Neuronal stem cell (in vitro differentiated cells): ENCODE data around the gene TAF11.

Experiments used
- DNase-seq: peaks from one replicate; pipeline ENCODE4 v3.0.0-alpha.2; 2013; ENCODE audit warnings: low spot score
- H2AFZ ChIP-seq: one replicate; pipeline ENCODE4 v1.6.1; 2013; ENCODE audit warnings: mild to moderate bottlenecking, low read length, inconsistent platforms
- H2AK5ac ChIP-seq: 2 replicates; pipeline ENCODE4 v1.6.1; 2013; ENCODE audit warnings: low read depth, mild to moderate bottlenecking, inconsistent platforms, low read length, moderate library complexity, mixed read lengths
- H2BK120ac ChIP-seq: 2 replicates; pipeline ENCODE4 v1.6.1; 2013; ENCODE audit warnings: low read depth, mild to moderate bottlenecking, inconsistent platforms, low read length, moderate library complexity, mixed read lengths
- H2BK12ac ChIP-seq: one replicate; pipeline ENCODE4 v1.6.1; 2013; ENCODE audit warnings: low read length, inconsistent platforms
- H2BK15ac ChIP-seq: 2 replicates; pipeline ENCODE4 v1.6.1; 2013; ENCODE audit warnings: mild to moderate bottlenecking, low read length, inconsistent platforms, mixed read lengths
- H2BK5ac ChIP-seq: one replicate; pipeline ENCODE4 v1.6.1; 2013; ENCODE audit warnings: inconsistent platforms, mild to moderate bottlenecking, low read length, moderate library complexity
- H3K14ac ChIP-seq: one replicate; pipeline ENCODE4 v1.6.1; 2013; ENCODE audit warnings: low read length, inconsistent platforms
- H3K18ac ChIP-seq: 2 replicates; pipeline ENCODE4 v1.6.1; 2013; ENCODE audit warnings: low read length, inconsistent platforms
- H3K23ac ChIP-seq: 2 replicates; pipeline ENCODE4 v1.6.1; 2013; ENCODE audit warnings: low read depth, mild to moderate bottlenecking, mixed read lengths, low read length, inconsistent platforms; ENCODE audit not compliant: poor library complexity
- H3K27ac ChIP-seq: replicated peaks from 3 replicates; pipeline ENCODE4 v1.5.1; 2013; ENCODE audit warnings: low read length, inconsistent platforms
- H3K27me3 ChIP-seq, 3 experiments: 2 replicates each; pipeline ENCODE4 v1.6.1; 2013; ENCODE audit warnings: low read length in 3 of 3, mild to moderate bottlenecking in 2 of 3, inconsistent platforms in 1 of 3, low read depth in 1 of 3, mixed read lengths in 1 of 3, moderate library complexity in 1 of 3; ENCODE audit not compliant: control insufficient read depth in 3 of 3, insufficient read depth in 3 of 3
- H3K36me3 ChIP-seq, 2 donors: replicated peaks in 1 of 2; 2 replicates each; pipeline ENCODE4 v1.6.1; 2013; ENCODE audit warnings: low read length in 2 of 2; ENCODE audit not compliant: control insufficient read depth in 2 of 2, insufficient read depth in 2 of 2
- H3K4ac ChIP-seq: 2 replicates; pipeline ENCODE4 v1.6.1; 2013; ENCODE audit warnings: inconsistent platforms, mild to moderate bottlenecking, low read length, moderate library complexity
- H3K4me1 ChIP-seq, 2 donors: 1 replicate in 1 of 2; 2 replicates in 1 of 2; pipeline ENCODE4 v1.6.1; 2013; ENCODE audit warnings: low read length in 2 of 2, low read depth in 1 of 2; ENCODE audit not compliant: control insufficient read depth in 2 of 2, insufficient read depth in 1 of 2
- H3K4me2 ChIP-seq: one replicate; pipeline ENCODE4 v1.6.1; 2013; ENCODE audit warnings: mild to moderate bottlenecking, low read length, inconsistent platforms; ENCODE audit not compliant: insufficient read depth, poor library complexity, severe bottlenecking
- H3K4me3 ChIP-seq, 2 donors: 2 replicates each; pipeline ENCODE4 v1.5.1; 2013; ENCODE audit warnings: low read length in 2 of 2, mild to moderate bottlenecking in 2 of 2, inconsistent platforms in 1 of 2, moderate library complexity in 1 of 2
- H3K79me1 ChIP-seq: one replicate; pipeline ENCODE4 v1.6.1; 2013; ENCODE audit warnings: low read depth, mild to moderate bottlenecking, inconsistent platforms, low read length, moderate library complexity
- H3K9ac ChIP-seq: one replicate; pipeline ENCODE4 v1.6.1; 2013; ENCODE audit warnings: mild to moderate bottlenecking, low read depth, low read length, inconsistent platforms; ENCODE audit not compliant: poor library complexity
- H3K9me3 ChIP-seq, 2 donors: replicated peaks in 1 of 2; 2 replicates each; pipeline versions ENCODE3 to v1.6.1; 2013; ENCODE audit warnings: low read length in 2 of 2, mild to moderate bottlenecking in 2 of 2, inconsistent platforms in 1 of 2, low read depth in 1 of 2, mixed read lengths in 1 of 2, moderate library complexity in 1 of 2; ENCODE audit not compliant: control insufficient read depth in 2 of 2, insufficient read depth in 1 of 2
- H4K8ac ChIP-seq: one replicate; pipeline ENCODE4 v1.6.1; 2013; ENCODE audit warnings: low read depth, mild to moderate bottlenecking, inconsistent platforms, low read length, moderate library complexity
- H4K91ac ChIP-seq: one replicate; pipeline ENCODE4 v1.6.1; 2013; ENCODE audit warnings: low read length, low read depth, mild to moderate bottlenecking, inconsistent platforms; ENCODE audit not compliant: poor library complexity
- WGBS, 2 donors: extraction: QIAGEN DNeasy Blood & Tissue Kit; methylation state at CpG; one replicate each; pipeline ENCODE4 v1.1.7; 2013; ENCODE audit warnings: missing lambda C conversion rate in 2 of 2, mixed read lengths in 1 of 2; ENCODE audit not compliant: insufficient read length in 2 of 2, insufficient replicate concordance in 1 of 2; ENCODE audit errors: extremely low coverage in 2 of 2; 5-methylcytosine and 5-hydroxymethylcytosine counted together

Gene TAF11

DNA sequence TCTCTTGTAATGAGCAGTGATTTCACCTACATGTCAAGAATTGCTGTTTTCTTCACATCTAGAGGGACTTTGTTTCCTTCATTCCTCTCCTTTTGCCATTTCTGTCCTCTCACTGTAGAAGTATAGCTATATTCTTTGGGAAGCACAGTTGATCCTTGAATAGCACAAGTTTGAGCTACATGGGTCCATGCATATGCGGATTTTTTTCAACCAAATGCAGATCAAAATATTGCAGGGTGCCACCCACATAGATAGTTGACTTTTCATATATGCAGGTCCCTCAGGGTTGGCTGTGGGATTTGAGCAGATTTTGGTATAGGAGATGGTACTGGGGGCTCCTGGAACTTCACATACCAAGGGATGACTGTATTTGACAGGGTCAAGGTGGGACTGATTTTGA is 54.9 kb downstream of the TAF11 start:
- H2AK5ac ChIP-seq: no peak overlapping the region
- H3K4ac ChIP-seq: no peak overlapping the region
- H3K9ac ChIP-seq: no peak overlapping the region
- H4K8ac ChIP-seq: no peak overlapping the region
- no peaks in the 10 kb centered on the region for H3K9me3 ChIP-seq
- no peak overlapping the region for H3K4me2 ChIP-seq
- no peak overlapping the region for H2AFZ ChIP-seq
- no peak overlapping the region for H2BK12ac ChIP-seq
- no peak for DNase-seq
- no peak overlapping the region for H3K18ac ChIP-seq
- H3K4me3 ChIP-seq: no peak overlapping the region
- WGBS, 2 donors: no CpG with 5 or more reads among the region's 1 CpG
- H3K36me3 ChIP-seq: peaks cover 10 to 89% of the 10 kb centered on the region in 2 donors
- no peak overlapping the region for H4K91ac ChIP-seq
- H3K4me1 ChIP-seq: no peaks in the 10 kb centered on the region
- no peak overlapping the region for H3K27ac ChIP-seq
- H2BK5ac ChIP-seq: no peak overlapping the region
- H3K79me1 ChIP-seq: no peaks in the 10 kb centered on the region
- H3K23ac ChIP-seq: no peak overlapping the region
- H2BK15ac ChIP-seq: no peak overlapping the region
- no peaks in the 10 kb centered on the region for H3K27me3 ChIP-seq
- H3K14ac ChIP-seq: no peak overlapping the region
- H2BK120ac ChIP-seq: no peak overlapping the region

DNA sequence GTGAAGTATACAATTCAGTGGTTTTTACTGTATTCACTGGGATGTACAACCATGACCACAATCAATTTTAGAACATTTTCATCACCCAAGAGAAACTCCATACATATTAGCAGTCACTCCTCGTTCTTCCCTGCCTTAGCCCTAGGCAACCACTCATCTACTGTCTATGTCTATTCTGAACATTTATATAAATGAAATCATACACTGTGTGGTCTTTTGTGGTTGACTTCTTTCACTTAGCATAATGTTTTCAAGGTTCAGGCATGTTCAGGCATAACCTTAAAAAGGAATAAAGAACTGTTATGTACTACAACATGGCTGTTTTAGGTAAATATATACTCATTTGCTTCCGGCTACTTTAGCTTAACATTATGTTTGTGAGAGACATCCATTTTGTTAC is 58.7 kb downstream of the TAF11 start:
- Histone ChIP-seq H2BK12ac (no peak overlapping the region), H3K14ac (no peak overlapping the region), H3K4me3 (no peak overlapping the region), H2BK5ac (no peak overlapping the region), H2AK5ac (no peak overlapping the region), H3K36me3 (peaks cover 5 to 84% of the 10 kb centered on the region in 2 donors), H3K4me1 (no peaks in the 10 kb centered on the region), H3K4ac (no peak overlapping the region), H4K91ac (no peak overlapping the region), H2BK120ac (no peak overlapping the region), H4K8ac (no peak overlapping the region), H3K9me3 (no peaks in the 10 kb centered on the region), H2AFZ (no peak overlapping the region), H3K9ac (no peak overlapping the region), H3K23ac (no peak overlapping the region), H3K18ac (no peak overlapping the region), H3K79me1 (no peaks in the 10 kb centered on the region), H3K4me2 (no peak overlapping the region), H3K27me3 (no peaks in the 10 kb centered on the region), H3K27ac (no peak overlapping the region), H2BK15ac (no peak overlapping the region)
- no CpG with 5 or more reads among the region's 2 CpGs for WGBS, 2 donors
- no peak for DNase-seq
